ENCODE results near the gene PTPN14. TPM values are rescaled to one million over a fixed set of nuclear protein-coding genes. Genes with fewer than 3 reads are reported as not detected.
"Not testable (repeated sequence)": the region's sequence is repeated elsewhere in the genome, so short reads cannot be mapped to it uniquely, and the experiment has no call there.

Gene PTPN14
- total RNA-seq, result 2.7 and 4.2 TPM in 2 replicates

- intact Hi-C loops (cut with micrococcal nuclease), result no loop called here
Observed at GRCh38 chr1:214551436-214552173, at the start of gene PTPN14. Gene PTPN14 (minus strand): TSS chr1:214551602. CDS start chr1:214464803, 86,799 bp downstream.

GRCh38 chr1:214593158-214593557 lies 41.8 kb upstream of the PTPN14 start:
- intact Hi-C loops (cut with micrococcal nuclease), result no loop called here

- intact Hi-C loops (cut with micrococcal nuclease), result not testable (repeated sequence)
Observed at GRCh38 chr1:214591918-214592317, 40.5 kb upstream of the PTPN14 start.

- intact Hi-C loops (cut with micrococcal nuclease), result no loop called here
Observed at GRCh38 chr1:214590696-214591095, 39.3 kb upstream of the PTPN14 start.

GRCh38 chr1:214588963-214589597 lies 37.7 kb upstream of the PTPN14 start:
- intact Hi-C loops (cut with micrococcal nuclease), result no loop called here

GRCh38 chr1:214587165-214587564 lies 35.8 kb upstream of the PTPN14 start:
- intact Hi-C loops (cut with micrococcal nuclease), result no loop called here

GRCh38 chr1:214586621-214587020 lies 35.2 kb upstream of the PTPN14 start:
- intact Hi-C loops (cut with micrococcal nuclease), result no loop called here

GRCh38 chr1:214584805-214585766 lies 33.7 kb upstream of the PTPN14 start:
- intact Hi-C loops (cut with micrococcal nuclease), result loop anchor here (1.0 kb wide), 5 partner anchors 197 to 941 kb away; no protein-coding TSS in a partner anchor

GRCh38 chr1:214583824-214584554 lies 32.6 kb upstream of the PTPN14 start:
- intact Hi-C loops (cut with micrococcal nuclease), result loop anchor here (1.0 kb wide), 1 partner anchor 942 kb away; no protein-coding TSS in a partner anchor

GRCh38 chr1:214583113-214583512 lies 31.7 kb upstream of the PTPN14 start:
- intact Hi-C loops (cut with micrococcal nuclease), result no loop called here

GRCh38 chr1:214582289-214582891 lies 31.0 kb upstream of the PTPN14 start:
- intact Hi-C loops (cut with micrococcal nuclease), result no loop called here

- intact Hi-C loops (cut with micrococcal nuclease), result no loop called here
Observed at GRCh38 chr1:214581785-214582184, 30.4 kb upstream of the PTPN14 start.

GRCh38 chr1:214579183-214579582 lies 27.8 kb upstream of the PTPN14 start:
- intact Hi-C loops (cut with micrococcal nuclease), result no loop called here

GRCh38 chr1:214576120-214576519 lies 24.7 kb upstream of the PTPN14 start:
- intact Hi-C loops (cut with micrococcal nuclease), result not testable (repeated sequence)

- intact Hi-C loops (cut with micrococcal nuclease), result no loop called here
Observed at GRCh38 chr1:214574598-214575411, 23.4 kb upstream of the PTPN14 start.

- intact Hi-C loops (cut with micrococcal nuclease), result no loop called here
Observed at GRCh38 chr1:214573386-214574318, 22.2 kb upstream of the PTPN14 start.

GRCh38 chr1:214571281-214571680 lies 19.9 kb upstream of the PTPN14 start:
- intact Hi-C loops (cut with micrococcal nuclease), result no loop called here

GRCh38 chr1:214570442-214570841 lies 19.0 kb upstream of the PTPN14 start:
- intact Hi-C loops (cut with micrococcal nuclease), result no loop called here
